Keratinocyte (primary cell): ENCODE results near the gene SLC34A2.

Experiments
- CTCF ChIP-seq, 3 experiments: IDR thresholded peaks in 1 of 3; conservative IDR thresholded peaks in 1 of 3; optimal IDR thresholded peaks in 1 of 3; 2 replicates in 2 of 3; 3 replicates in 1 of 3; pipeline versions ENCODE3 to v1.5.1; 2011; ENCODE audit warnings: low read length in 3 of 3, mild to moderate bottlenecking in 3 of 3, moderate library complexity in 2 of 3, control low read depth in 1 of 3, inconsistent platforms in 1 of 3; ENCODE audit not compliant: insufficient read depth in 2 of 3; ENCODE audit errors: extremely low read depth in 1 of 3
- EZH2 ChIP-seq: IDR thresholded peaks from one replicate; pipeline ENCODE4 v1.6.1; 2012; ENCODE audit warnings: inconsistent platforms, mild to moderate bottlenecking, low read length, moderate library complexity

GRCh38 chr4:25654031-25654970 is 1.4 kb upstream of the SLC34A2 start:
- TF ChIP-seq CTCF (optimal IDR thresholded peaks at IDR 0.05 in 1 of 3, IDR thresholded peaks at IDR 0.05 in 1 of 3, conservative IDR thresholded peaks at IDR 0.05 in 1 of 3; ENCODE audit: extremely low read depth in 1 of 3, insufficient read depth in 2 of 3, low read length in 3 of 3) (no peak), EZH2 (no peak)
